ENCODE results near the gene HUNK.
"Not testable (repeated sequence)": the region's sequence is repeated elsewhere in the genome, so short reads cannot be mapped to it uniquely, and the experiment has no call there.

Gene HUNK

DNA sequence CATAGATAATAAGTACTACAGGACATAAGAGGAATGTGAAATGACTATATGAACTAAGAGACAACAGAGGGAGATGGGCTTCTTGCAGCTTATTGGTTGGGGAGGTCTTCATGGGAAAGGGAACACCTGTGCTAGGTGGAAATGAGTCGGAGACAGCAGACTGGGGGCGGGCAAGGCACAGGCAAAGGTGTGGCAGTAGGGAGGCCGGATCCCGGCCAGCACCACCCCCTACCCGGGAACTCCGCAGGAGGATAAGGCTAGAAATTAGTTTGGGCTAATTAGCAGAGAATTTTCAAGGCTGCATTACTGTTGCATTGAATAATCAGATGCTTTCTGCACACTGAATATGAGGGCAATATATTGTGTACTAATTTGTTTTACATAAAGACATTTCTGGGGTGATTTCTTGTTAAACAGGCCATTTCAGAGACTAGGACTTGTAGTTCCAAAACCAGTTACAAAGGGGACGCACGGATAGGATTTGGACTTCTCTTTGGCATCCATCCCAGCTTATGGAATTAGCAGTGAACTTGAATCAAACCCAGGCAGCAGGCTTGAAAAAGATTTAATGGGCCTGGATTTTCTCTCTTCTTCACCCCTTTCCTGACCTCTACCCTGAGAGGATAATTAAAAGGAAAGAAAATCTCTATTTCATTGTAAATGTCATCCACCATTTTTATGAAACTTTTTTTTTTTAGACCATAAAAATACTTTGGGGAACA is 2.2 kb upstream of the HUNK start:
- no peak for DNase-seq (ENCODE audit: low read depth)

DNA sequence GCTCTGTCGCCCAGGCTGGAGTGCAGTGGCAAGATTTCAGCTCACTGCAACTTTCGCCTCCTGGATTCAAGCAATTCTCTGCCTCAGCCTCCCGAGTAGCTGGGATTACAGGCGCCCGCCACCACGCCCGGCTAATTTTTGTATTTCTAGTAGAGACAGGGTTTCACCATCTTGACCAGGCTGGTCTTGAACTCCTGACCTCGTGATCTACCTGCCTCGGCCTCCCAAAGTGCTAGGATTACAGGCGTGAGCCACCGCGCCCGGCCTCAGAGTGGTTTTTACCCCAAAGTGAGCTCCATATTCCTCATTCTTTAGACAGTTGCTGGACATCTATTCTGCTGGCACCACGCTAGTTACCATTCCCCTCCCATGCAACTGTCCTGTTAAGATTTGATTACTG is 1.4 kb upstream of the HUNK start:
- not testable (repeated sequence) for DNase-seq (ENCODE audit: low read depth)

DNA sequence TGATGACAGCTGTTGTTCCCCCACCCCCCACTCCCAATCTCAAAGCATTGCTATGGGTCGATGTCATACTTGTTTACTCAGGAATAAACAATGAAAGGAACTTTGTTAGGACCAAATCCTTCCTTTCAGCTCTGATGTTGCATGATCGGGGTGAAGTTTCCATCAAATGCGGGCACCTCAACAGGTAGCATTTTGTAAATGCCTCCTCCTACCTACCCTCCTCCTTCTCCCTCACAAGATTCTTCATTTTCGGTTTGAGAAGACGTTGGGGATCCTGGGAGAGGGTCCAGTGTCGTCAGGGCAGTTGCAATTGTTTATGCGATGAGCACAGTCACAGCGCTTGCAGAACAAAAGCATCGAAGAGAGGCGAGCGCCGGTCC is 758 bp upstream of the HUNK start:
- DNase-seq (ENCODE audit: low read depth): no peak

DNA sequence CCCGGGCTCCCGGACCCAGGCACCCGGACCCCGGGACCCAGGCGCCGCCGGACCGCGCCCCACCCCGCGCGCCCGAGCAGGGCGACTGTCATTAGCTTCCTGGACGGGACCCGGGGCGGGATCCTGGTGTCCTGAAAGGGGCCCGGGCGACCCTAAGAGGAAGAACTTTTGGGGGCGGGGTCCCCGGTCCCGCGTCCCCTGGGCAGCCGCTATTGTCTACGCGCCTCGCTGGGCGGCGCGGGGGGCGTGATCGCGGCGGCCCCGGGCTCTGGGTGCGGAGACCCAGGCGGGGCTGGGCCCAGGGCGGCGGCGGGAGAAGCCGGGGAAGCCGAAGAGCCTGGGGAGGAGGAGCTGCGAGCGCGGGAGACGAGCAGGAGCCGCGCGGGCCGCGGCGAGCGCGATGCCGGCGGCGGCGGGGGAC is 465 bp downstream of the HUNK start:
- DNase-seq (ENCODE audit: low read depth): no peak

DNA sequence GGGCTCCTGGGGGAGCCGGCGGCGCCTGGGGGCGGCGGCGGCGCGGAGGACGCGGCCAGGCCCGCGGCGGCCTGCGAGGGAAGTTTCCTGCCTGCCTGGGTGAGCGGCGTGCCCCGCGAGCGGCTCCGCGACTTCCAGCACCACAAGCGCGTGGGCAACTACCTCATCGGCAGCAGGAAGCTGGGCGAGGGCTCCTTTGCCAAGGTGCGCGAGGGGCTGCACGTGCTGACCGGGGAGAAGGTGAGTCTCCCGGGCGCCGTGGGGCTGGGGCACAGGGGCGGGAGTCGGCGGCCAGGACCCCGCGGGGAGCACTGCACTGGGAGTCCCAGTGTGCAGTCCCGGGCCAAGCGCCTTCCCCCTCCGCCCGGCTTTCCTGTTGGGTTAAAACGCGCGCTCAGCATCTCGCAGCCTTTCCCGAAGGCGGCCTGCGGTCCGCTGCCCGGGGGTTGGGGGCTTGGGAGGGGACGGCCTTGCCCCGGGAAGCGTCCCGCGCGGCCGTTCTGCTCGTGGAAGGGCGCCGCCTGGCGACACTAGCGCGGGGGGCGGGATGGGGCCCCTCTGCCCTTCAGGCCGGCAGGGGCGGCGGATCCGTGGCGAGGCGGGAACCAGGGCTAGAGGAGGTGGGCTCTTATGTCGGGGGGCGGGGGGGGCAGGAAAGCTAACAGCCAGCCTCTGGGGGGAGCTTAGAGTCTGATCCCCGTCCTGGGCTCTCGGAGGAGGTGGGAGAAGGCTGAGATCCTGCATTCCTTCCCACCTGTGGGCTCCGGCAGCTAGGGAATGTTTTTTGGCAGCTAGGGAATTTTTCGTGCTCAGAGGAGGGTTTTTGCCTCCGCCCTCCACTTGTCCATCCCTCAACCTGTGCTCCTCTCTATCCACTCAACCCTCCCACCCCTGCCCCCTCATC is 1.1 kb downstream of the HUNK start:
- DNase-seq (ENCODE audit: low read depth): no peak

DNA sequence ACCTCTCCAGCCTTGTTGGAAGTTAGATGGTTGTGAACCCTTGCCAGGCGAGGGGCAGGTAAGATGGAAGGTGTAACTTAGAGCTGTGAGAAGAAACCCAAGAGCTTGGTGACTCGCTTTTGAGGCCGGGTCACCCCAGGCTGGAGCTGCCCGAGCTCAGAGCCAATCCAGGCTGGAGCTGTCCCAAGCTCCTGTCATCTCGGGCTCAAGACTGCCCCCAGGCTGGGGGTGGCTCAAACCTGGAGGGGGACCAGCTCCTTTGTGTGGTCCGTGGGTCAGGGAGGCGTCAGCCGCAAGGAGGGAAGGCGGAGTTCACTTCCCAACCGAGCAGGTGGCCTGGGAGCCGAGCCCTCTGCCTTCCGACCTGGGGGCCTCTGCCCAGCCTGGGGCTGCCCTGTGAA is 2.0 kb downstream of the HUNK start:
- no peak for DNase-seq (ENCODE audit: low read depth)

DNA sequence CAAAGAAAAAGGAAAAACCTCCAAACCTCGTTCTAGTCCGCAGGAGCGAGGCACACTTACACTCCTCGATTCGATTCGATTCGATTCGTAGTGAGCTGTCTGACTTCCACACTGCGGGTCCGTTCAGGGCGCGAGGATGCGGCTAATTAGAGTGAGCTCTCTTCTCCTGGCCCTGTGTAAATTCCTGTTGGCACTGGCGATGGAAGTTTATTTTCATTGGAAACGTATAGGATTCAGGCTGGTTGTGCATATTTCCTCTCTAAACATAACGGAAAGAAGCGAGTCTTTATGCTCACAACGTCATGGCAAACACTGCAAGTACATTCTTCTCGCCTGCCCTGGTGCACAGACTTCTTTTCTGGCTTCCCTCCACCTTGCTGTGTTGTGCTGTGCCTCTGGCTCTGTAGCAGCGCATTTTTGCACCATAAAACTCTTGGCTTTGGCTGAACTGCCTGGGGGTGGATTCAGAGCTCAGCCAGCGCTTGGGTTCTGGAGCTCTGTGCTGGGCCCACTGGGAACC is 2.7 kb downstream of the HUNK start:
- DNase-seq (ENCODE audit: low read depth): no peak

DNA sequence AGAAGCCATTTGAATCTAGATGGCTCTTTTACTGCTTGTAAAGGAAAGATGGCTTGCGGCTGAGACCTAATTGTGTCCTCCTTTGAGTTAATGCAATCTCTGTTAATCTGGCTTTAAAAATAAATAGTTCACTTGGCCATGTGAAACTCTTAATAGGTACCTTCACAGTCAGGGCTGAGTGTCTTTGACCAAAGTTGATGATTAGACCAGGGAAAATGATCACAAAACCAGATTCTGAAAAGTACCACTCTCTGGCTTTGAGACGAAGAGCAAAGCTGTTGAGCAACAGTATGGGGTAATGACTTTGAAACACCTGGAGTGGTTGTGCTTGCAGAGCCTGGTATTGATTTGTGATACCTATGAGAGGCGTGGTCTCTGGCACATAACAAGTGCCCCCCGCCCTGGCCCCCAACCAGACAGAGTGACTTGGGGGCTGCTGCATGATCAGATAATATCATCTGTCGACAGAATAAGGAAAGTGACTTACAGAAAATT is 4.7 kb downstream of the HUNK start:
- no peak for DNase-seq (ENCODE audit: low read depth)

DNA sequence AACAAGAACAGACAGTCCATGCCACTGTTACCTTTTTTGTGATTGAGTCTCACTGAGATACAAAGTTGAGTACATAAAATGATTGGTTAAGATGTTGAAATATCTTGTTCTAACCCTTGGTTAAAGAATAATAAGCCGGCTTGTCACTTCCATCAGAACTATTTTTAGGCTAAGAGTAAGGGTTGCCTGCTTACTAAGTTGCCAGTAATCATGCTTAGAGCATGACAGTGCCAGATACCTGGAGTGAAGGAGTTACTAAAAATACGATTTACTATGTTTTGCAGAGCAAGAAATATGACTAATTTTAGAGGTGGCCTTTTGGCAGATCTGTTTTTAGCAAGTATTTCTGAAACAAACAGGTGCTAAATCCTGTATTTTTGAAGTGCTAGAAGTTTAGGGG is 6.0 kb downstream of the HUNK start:
- DNase-seq (ENCODE audit: low read depth): no peak

DNA sequence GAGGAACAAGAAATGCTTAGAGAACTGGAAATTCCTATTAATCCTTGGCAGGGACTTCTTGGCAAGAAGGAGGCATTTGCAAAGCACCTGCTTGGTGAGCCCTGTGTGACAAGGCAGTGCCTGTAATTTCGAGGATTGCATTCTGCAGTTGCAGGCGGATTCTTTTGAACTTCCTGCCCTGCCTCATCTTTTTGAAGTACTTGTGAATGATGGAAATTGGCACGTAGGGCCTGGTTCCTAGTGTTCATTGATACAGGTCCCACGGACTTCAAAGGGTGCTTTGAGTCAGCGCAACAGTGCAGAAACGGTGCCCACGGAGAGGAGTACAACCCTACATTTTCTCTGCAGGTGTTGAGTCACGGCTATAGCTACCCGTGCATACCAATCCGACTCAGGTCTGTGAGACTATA is 6.4 kb downstream of the HUNK start:
- DNase-seq (ENCODE audit: low read depth): no peak

DNA sequence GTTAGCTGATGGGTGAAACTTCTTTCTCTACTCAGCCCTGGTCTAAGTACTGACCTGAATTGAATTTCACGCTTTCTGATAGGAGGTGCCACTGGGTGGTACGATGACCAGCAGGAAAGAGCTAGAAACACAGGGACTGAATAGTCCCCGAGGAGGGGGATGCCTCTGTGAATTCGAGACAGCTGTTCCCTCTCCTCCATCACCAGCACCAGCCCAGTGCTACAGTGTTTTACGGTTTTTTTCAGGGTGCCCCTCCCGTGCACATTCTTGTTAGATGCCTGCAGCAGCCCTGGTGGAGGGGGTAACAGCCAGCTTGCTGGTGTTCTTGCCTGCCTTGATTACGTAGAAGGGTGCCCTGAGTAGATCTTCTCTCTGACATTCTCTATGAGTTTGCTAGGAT is 7.1 kb downstream of the HUNK start:
- no peak for DNase-seq (ENCODE audit: low read depth)

DNA sequence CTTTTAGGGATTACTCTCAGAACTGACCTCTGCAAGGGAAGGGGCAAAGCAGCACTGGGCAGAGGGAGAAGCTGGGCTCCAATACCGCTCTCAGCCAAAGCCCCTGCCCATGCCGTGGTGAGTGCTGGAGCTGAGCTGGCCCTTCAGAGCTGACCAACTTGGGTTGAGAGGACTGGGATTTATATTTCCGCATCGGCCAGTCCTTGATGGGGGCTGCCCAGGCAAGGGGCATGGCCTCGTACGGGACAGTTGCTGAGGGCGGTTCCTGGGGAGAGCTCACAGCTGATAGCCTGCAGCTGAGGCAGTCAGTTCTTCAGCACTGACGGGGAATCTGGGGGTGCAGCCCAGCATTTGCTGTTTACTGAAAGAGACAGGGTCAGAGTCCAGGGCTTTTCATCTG is 8.0 kb downstream of the HUNK start:
- DNase-seq (ENCODE audit: low read depth): no peak

DNA sequence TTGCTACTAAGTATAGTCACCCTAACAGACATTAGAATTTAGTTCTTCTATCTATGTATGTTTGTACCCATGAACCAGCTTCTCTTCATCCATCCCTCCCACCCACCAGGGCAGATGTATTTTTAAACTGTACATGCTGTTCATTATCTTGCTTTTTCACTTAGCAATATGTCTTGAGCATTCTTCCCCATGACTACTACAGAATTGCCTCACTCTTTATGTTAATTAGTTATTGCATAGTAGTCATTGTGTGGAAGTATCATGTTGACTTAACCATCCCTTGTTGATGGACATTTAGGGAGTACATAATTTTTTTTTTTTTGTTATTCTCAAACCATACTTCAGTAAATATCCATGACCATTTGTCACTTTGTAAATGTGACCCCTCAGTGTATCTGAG is 9.9 kb downstream of the HUNK start:
- no peak for DNase-seq (ENCODE audit: low read depth)

DNA sequence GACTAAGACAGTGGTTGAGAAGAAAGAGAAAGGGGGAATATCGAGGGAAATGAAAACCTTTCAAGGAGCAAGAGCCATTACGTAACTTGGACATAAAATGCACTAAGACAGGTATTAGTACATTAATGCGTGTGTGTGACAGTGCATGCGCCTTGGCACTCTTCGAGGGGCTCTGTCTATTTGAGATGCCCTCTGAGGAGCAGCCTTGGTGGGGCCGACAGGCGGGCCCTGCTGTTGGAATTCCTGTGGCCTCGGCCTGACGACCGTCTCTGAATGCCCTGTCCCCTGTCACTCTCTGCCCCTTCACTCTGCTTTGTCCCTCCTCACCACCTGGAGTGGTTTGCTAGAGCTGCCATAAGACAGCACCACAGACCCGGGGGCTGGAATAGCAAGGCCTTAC is 12.3 kb downstream of the HUNK start:
- no peak for DNase-seq (ENCODE audit: low read depth)

DNA sequence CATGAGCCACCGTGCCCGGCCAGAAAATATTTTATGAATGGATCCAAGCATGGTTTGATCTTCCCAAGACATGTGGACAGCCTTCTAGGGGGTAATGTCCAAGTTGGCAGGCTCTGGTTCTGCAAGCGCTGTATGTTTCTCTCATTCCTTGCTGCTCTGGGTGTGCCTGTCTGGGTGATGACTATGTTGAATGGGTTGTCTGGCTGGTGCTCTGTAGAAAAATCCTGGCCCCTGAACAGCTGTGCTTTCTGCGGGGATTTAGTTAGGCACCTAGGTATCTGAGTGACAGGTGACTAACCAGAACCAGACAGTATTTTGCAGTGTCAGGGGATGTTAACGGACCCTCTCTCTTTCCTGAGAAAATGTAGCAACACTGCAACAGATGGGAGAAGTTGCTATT is 14.1 kb downstream of the HUNK start:
- DNase-seq (ENCODE audit: low read depth): no peak

DNA sequence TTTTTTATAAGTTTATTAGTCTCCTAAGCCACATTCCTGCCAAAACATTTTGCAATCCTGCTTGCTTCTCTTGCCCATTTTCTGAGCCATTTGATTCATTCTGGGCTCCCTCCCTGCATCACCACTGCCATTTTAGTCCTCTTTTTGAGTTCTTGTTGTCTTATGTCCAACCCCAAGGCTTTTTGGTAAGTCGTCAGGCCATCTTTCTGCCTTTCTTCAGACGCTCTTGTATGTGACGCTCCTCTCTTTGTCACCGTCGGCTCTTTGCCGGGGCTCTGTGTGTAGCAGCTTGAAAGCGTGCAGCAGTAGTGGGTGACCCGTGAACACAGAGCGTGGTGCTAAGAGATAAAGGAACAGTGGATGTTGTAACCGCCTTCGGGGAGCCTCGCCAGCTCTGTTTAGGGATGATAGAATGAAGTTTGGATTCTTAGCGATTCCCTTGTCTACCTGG is 14.6 kb downstream of the HUNK start:
- DNase-seq (ENCODE audit: low read depth): no peak

DNA sequence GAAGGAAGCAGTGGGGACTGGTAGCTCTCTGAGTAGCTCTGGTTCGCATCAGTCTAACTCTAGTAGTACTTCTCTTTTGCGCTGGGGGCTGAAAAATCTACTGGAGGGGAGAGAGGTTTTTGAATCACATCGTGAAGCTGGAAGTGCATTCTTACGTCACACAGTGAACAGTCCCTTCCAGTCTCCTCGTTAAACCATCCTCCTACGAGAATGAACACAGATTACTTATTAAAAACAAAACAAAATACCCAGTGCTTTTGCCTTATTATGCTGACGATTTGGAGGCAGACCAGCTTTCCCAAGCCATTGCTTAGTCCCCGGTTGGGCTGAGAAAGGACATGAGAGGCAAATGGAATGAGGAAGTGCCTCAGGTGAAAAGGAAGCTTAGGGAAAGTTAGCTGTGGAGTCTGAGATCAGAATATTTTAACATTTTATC is 16.1 kb downstream of the HUNK start:
- no peak for DNase-seq (ENCODE audit: low read depth)

DNA sequence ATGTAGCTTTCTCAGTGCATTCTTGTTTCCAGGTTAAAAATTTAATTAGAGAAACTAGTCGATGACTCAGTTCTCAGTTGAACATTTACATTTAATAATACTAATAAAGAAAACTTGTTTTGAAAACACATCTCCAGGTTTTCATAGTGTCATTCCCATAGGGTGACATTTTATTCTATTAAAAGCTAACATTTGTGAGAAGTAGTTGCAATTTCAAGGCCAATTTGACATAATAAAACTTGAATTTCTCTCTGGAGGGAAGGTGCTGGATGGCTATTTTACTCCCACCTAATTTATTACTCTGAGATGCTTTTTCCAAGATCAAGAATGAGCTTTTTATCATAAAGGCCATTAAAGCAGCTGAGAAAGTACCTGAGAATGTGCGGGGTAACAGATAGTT is 16.6 kb downstream of the HUNK start:
- no peak for DNase-seq (ENCODE audit: low read depth)

DNA sequence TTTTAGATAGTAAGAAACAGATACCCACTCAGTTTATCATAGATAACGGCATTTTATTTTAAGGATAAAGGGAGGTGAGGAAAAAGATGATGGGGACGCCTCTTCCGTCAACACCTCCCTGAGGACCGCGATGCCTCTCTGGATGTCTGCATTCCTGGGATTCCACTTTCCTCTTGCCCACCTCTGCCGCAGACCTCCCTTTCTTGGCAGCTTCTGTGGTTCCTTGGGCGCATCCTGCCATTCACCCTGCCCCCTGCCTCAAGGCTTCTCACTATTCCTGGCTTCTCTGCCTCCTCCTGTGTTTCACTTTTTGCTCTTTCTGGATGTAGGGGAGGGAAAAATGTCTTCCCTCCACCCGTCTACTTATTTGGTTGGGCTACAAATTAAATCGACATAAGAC is 19.9 kb downstream of the HUNK start:
- DNase-seq (ENCODE audit: low read depth): no peak

DNA sequence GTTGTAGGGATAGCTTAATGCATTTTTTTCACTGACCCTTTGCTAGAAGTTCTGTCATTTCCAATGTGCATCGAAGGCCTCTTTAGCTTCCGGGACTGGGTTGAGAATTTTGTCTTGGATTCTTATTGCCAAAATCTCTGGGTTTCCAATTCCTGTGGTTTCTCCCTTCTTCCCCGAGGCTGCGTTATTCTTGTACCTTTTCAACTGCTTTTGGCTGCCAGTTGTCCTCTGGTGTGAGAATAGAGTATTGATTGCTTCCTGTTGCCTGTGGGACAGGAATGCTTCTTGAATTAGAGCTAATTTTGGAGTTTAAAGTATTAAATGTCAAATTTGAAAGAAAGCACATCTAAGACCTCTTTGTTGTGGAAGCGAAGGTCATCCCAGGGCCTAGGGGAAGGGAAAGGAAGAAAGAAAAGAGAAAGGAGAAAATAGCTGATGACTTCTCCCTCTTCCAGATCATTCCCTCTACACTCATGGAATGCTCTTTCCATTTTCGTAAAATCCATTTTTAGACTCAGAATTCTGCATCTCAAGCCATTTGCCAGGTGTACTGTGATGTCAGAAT is 21.1 kb downstream of the HUNK start:
- no peak for DNase-seq (ENCODE audit: low read depth)

DNA sequence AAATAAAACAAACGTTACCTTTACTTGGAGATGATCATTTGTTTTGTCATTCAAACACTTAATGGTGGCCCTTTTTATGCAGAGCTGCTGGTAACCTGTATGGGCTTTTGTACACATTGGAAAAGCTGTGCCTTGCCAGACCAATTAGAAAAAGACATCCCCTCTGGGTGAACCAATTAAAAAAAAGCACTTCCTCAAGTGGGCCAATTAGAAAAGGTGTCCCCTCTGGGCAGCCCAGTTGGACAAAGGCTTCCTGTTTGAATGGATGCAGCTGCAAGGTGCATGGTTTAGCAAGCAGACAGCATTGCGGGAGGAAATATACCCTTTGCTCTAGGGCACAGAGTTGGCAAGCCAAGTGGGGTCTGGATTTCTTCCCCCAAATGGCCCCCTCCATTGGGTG is 21.6 kb downstream of the HUNK start:
- no peak for DNase-seq (ENCODE audit: low read depth)

DNA sequence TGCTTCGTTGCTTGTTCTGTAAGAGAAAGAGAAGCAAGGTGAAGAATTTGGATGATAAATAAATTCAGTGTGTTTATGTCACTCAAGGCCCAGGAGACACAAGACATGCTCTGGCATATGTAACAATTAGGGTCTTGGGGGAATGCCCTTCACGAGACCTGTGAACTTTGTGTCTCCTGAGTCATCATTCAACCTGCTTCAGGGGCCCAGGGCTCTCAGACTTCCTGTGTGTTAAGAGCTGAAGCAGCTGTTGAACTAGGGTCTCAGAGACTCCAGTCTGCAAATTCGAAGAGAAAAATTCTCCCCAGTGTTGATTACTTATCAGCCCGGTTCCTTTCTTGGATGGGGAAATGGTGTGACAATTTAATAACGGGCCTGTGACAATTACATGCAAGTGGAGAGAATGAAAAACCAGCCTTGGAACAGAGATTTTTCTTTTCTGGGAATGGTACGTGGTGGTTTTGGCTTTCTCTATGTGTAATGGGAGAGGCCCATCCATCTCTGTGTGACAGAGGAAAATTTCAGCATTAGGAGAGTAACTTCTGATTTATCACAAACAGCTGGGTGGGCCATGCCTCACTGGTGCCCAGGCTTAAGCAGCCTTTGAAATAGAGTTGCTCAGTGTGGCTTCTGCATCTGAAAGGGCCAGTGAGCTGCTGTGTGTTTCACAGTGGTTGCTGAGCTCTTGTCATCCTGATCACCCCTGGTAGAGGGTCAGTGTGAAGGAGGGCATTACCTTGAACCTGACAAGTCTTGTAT is 22.4 kb downstream of the HUNK start:
- no peak for DNase-seq (ENCODE audit: low read depth)
